ENCODE results near the gene TNFRSF13B. TPM values are rescaled to one million over a fixed set of nuclear protein-coding genes. Genes with fewer than 3 reads are reported as not detected.

TNFRSF13B gene
- total RNA-seq, 2 donors from 2014 or later, result 2.3 TPM; not detected in 1

DNA sequence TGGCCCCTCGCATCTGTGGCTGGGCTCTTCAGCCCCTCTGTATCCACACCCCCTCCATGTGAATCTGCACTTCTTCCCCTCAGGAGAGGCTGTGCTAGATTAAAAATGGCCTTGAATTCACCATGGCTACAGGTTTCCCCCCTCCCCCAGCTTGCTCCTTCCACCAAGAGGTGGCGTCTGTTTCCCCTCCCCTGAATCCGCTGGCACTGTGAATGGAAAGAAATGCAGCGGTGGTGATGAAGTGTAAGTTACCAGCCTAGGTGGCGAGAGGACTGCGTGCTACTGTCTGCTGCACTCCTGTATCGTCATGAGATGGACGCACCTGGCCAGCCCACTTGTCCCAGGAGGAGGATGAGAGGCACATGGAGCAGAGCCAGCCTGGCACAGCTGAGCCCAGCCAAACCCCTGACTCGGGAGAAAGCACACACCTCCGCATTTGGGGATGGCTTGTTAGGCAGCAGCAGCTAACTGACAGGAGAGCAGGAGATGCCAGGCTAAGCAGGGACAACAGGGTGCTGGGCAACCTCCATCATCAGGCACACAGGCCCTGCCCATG, 26.2 kb downstream of the TNFRSF13B start:
- Mint-ChIP-seq H3K36me3 (peaks cover 10% of the 10 kb centered on the region), H3K27ac (no peak overlapping the region), H3K27me3 (peaks cover 0 to 5% of the 10 kb centered on the region in 2 donors), H3K4me1 (ENCODE audit: low read depth in 2 of 2) (no peaks in the 10 kb centered on the region), H3K4me3 (no peak overlapping the region), H3K9me3 (peaks cover 7% of the 10 kb centered on the region)
- DNase-seq (ENCODE audit: low spot score) (no peak), ATAC-seq (no peak)

DNA sequence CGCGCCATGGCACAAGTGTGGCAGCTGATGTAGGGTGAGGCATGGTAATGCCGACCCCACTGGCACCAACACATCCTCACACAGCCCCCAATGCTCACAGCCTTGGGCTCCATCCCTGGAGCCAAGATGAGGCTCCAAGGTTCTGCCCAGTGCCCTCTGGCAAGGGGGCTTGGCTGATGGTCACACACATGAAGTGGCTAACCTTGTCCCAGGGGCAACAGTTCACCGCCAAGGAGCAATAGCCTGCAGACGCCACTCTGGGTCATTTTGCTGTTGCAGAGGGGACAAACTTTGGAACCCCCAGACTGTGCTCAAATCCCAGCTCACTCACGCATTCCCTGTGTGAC, 26.8 kb downstream of the TNFRSF13B start:
- Mint-ChIP-seq H3K4me1 (ENCODE audit: low read depth in 2 of 2) (no peaks in the 10 kb centered on the region), H3K36me3 (peaks cover 10% of the 10 kb centered on the region), H3K9me3 (peaks cover 7% of the 10 kb centered on the region), H3K27ac (no peak overlapping the region), H3K27me3 (peaks cover 0 to 3% of the 10 kb centered on the region in 2 donors), H3K4me3 (no peak overlapping the region)
- DNase-seq (ENCODE audit: low spot score) (no peak), ATAC-seq (peak in 1 of 2 donors; percentile 37)

DNA sequence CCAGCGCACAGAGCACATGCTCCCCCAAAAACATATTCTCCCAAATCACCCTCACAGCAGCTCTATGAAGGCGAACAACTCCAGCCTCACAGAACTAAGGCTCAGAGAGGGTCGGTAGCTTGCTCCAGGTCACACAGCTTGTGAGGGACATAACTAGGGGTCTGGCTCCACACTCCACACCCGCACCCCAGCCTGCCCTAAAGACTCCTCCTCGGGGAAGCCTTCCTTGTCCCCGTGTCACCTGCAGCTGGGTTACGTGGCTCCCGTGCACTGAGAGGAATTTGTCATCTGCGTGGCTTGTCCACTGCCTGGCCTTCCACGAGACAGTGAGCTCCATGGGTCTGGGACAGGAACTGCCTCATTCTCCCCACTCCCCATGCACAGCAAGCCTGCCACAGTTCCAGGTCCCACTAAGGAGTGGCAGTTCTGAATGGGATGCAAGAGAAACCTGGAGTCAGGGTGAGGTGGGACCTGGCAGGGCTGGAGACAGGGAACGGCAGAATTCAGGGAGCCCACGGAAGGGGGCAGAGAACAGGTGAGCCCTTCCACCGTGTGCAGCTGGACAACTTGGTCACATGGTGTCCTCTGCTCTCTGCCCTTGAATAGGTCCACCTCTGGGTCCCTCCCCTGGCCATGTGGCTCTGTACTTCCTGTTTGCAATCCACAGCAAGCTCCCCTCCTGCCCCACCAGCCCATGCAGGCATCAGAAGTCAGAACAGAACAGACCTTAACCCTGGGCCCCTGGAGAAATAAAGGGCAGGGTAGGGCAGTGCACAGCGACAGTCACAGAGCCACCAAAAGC, 27.4 kb downstream of the TNFRSF13B start:
- Mint-ChIP-seq H3K4me3 (no peak overlapping the region), H3K36me3 (peaks cover 10% of the 10 kb centered on the region), H3K27ac (no peak overlapping the region), H3K27me3 (peaks cover 0 to 3% of the 10 kb centered on the region in 2 donors), H3K4me1 (ENCODE audit: low read depth in 2 of 2) (no peaks in the 10 kb centered on the region), H3K9me3 (peaks cover 7% of the 10 kb centered on the region)
- no peak for ATAC-seq
- no peak for DNase-seq (ENCODE audit: low spot score)

DNA sequence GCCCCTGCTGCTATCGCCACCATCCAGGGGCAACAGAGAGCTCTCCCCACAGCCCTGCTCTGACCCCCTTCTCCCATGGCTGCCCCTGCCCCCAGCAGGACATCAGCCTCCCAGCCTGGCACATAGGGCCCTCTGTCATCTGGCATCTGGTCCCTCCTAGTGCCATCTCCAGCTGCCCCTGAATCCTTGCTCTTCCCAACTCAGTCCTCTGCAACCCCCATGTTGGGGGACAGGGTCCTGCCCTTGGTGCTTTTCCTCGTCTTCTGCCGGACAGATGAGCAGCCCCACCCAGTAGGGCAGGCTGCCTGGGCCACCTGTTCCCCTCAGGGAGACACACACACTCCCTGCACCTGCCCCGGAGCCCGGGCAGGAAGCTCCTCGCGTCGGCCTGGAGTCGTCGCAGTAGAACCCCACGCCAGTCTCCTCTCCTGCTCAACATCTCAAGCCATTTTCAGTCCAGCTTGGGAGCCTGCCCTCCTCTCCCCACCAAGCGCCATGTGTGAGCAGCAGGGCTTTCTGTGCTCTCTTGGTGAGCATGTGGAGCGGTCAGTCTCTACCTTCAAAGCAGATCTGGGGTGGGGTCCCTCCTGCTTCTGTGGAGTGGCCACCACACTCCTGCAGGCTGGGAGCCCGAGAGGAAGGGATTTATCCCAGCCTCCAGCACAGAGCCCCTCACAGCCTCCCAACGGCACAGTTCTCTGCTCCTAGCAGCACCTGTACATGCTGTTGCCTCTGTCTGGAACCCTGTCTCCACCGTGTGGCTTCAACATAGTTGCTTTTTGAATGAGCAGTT, 28.2 kb downstream of the TNFRSF13B start:
- Mint-ChIP-seq H3K27ac (no peak overlapping the region), H3K4me1 (ENCODE audit: low read depth in 2 of 2) (no peaks in the 10 kb centered on the region), H3K36me3 (peaks cover 3% of the 10 kb centered on the region), H3K9me3 (peaks cover 3% of the 10 kb centered on the region), H3K4me3 (no peak overlapping the region), H3K27me3 (peaks cover 0 to 3% of the 10 kb centered on the region in 2 donors)
- ATAC-seq (peak in 1 of 2 donors; percentile 29), DNase-seq (ENCODE audit: low spot score) (no peak)

DNA sequence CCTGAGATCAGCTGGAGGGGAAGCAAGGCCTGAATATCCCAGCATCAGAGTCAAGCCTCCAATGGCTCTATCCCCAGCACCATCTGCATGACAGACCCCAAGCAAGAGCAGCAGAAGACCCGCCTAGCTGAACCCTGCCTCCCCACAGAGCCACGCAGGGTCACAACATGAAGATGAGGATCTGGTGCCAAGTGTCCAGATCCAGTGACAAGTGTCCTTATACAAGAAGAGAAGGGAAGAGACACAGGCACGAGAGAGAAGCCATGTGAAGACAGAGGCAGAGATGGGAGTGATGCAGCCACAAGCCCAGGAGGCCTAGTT, 28.9 kb downstream of the TNFRSF13B start:
- Mint-ChIP-seq H3K4me3 (no peak overlapping the region), H3K27me3 (peaks cover 0 to 5% of the 10 kb centered on the region in 2 donors), H3K36me3 (no peaks in the 10 kb centered on the region), H3K4me1 (ENCODE audit: low read depth in 2 of 2) (no peaks in the 10 kb centered on the region), H3K9me3 (no peaks in the 10 kb centered on the region), H3K27ac (no peak overlapping the region)
- ATAC-seq, result no peak
- DNase-seq (ENCODE audit: low spot score), result no peak

DNA sequence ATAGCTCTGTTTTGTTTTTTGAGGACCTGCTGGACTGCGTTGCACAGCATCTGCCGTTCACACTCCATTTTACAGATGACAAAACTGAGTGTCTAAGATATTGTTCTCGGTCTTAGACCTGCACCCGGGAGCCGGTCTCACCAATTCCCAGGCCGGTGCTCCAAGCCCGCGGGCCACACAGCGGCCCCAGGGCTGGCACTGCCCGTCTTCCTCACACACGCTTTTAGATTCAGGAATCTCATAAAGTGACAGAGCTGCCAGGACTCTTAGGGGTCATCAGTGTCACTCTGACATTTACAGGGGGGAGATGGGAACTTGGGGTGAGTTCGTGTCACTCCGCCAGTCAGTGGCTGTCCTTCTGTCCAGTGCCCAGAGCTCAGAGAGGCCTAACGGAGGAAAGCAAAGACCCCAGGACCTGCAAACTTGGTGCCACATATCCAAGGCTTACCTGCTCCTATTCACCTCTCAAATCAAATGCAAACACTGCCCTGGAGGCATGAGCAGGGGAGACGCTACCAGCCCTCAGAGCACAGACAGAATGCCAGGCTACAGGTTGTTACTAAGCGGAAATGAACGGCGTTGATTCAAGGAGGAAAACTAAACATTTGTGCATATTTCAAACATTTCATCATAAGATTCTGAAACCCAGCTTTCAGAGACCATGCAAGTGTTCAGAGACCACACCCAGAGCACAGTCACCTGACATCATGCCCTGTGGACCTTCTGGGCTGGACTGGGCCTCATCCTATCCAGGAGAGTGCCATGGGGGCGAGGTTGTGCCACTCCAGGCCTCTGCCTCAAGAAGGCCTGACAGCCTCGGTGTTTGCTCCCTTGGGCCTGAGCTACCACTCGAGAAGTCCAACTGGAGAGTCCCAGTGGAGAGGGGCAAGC, 29.5 kb downstream of the TNFRSF13B start:
- ATAC-seq (no peak), DNase-seq (ENCODE audit: low spot score) (no peak)
- Mint-ChIP-seq H3K27ac (no peak overlapping the region), H3K36me3 (no peaks in the 10 kb centered on the region), H3K9me3 (no peaks in the 10 kb centered on the region), H3K4me1 (ENCODE audit: low read depth in 2 of 2) (no peaks in the 10 kb centered on the region), H3K4me3 (no peak overlapping the region), H3K27me3 (peaks cover 0 to 7% of the 10 kb centered on the region in 2 donors)

DNA sequence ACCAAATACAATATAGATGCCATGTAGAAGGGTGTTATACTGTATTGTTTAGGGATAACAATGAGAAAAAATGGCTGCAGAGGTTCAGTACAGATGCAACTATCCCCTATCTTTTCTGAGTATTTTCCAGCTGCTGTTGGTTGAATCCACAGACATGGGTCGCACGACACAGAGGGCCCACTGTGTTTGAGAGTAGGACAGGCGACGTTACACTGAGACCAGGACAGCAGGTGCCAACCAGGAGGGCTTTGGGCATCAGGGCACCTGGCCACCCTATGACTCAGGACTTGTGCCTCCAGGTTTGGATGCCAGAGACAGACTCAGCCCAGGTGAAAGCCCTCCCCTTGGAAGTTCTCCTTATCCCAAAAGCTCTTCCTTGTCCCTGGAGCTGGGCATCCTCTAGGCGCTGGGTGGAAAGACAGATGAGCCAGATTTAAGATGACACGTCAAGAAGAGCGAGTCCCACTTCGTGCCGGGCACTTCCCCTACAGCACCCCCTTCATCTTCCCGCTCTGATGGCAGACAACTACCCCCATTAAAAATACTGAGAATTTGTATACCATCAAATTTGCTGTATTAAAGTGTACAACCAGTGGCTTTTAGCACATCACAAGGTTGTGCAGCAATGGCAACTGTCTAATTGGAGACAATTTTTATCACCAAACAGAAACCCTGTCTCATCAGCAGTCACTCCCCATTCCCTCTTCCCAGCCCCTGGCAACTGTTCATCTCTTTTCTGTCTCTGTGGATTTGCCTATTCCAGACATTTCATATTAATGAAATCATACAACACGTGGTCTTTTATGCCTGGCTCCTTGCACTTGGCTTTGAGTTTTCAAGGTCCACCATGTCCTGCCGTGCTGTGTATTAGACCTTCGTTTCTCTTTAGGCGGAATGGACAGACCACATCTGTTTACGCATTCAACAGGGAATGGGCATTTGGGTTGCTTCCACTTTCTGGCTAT, 30.6 kb downstream of the TNFRSF13B start:
- ATAC-seq (no peak), DNase-seq (ENCODE audit: low spot score) (no peak)
- Mint-ChIP-seq H3K27me3 (peaks cover 0 to 7% of the 10 kb centered on the region in 2 donors), H3K4me3 (no peak overlapping the region), H3K9me3 (no peaks in the 10 kb centered on the region), H3K4me1 (ENCODE audit: low read depth in 2 of 2) (no peaks in the 10 kb centered on the region), H3K27ac (no peak overlapping the region), H3K36me3 (no peaks in the 10 kb centered on the region)

DNA sequence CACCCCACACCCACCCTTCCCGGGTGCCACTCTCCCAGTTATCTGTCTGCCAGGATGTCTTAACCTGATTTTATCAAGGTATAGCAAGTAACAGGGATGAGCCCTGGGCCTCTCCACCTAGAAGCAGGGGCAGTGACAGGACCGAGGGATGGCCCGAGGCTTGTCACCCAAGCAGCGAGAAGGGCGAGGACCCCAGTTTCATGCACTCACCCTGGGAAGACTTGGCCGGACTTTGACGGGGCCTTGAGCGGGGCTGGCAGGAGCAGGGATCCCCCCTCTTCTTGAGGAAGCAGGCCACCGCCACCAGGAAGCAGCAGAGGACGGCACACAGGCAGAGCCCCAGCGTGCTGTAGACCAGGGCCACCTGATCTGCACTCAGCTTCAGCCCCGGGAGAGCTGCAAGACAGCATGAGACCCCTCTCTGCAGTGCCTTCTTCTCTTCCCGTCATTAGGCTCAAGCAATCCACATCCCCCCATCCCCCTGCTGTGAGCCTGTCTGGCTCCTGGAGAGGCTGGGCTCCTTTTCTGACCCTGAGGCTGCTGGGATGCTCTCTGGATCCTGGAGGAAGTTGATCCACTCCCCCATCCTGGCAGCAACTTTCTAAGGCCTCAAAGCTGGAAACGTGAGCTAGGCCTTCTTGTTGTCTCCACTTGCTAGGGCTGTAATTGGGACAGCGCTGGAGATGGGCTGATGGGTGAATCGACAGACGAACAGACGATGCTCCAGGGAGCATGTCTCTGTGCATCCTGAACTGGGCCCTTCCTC, 31.6 kb downstream of the TNFRSF13B start:
- no peak for DNase-seq (ENCODE audit: low spot score)
- H3K4me1 Mint-ChIP-seq (ENCODE audit: low read depth in 2 of 2), result no peaks in the 10 kb centered on the region
- no peaks in the 10 kb centered on the region for H3K36me3 Mint-ChIP-seq
- peaks cover 0 to 4% of the 10 kb centered on the region in 2 donors for H3K27me3 Mint-ChIP-seq
- no peak overlapping the region for H3K4me3 Mint-ChIP-seq
- H3K9me3 Mint-ChIP-seq, result no peaks in the 10 kb centered on the region
- H3K27ac Mint-ChIP-seq, result no peak overlapping the region
- peak in 1 of 2 donors; percentile 14 for ATAC-seq

DNA sequence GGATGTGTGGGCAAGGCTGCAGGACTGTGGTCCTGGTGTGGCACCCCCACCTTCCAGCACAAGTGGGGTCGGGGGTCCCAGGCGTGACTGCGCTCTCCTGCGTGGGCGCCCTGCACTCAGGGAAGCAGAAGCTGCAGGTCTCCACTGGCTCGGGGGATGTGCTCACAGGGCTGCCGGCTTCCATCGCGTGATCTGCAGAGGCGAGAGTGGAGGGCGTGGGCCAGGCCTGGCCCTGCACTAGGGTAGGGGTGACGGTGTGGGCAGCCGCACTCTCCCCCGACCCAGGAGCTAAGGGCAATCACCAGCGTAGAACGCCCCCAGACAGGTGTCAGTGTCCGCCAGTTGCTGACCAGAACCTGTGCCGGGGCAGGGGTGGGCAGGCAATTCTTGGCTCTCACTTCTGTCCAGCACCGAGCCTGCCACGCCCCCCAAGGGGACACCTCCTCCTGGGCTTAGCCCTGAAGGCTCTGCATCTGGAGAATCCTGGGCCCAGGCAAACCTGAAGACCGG, 32.3 kb downstream of the TNFRSF13B start:
- H3K36me3 Mint-ChIP-seq, result no peaks in the 10 kb centered on the region
- peaks cover 0 to 4% of the 10 kb centered on the region in 2 donors for H3K27me3 Mint-ChIP-seq
- no peaks in the 10 kb centered on the region for H3K9me3 Mint-ChIP-seq
- no peak overlapping the region for H3K27ac Mint-ChIP-seq
- no peak overlapping the region for H3K4me3 Mint-ChIP-seq
- no peak for DNase-seq (ENCODE audit: low spot score)
- no peaks in the 10 kb centered on the region for H3K4me1 Mint-ChIP-seq (ENCODE audit: low read depth in 2 of 2)
- no peak for ATAC-seq

DNA sequence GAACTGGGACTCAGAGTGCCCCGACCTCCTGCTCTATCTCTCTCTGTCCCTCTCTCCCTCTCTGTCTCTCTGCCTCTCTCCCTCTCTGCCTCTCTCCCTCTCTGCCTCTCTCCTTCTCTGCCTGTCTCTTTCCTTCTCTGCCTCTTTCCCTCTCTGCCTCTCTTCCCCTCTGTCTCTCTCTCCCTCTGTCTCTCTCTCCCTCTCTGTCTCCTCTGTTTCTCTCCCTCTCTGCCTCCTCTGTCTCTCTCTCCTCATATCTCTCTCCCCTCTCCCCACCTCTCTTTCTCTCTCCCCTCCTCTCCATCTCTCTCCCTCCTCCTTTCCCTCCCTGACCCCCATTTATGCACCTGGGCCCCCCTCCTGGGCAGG, 32.7 kb downstream of the TNFRSF13B start:
- H3K27ac Mint-ChIP-seq, result no peak overlapping the region
- H3K4me1 Mint-ChIP-seq (ENCODE audit: low read depth in 2 of 2), result no peaks in the 10 kb centered on the region
- peaks cover 0 to 4% of the 10 kb centered on the region in 2 donors for H3K27me3 Mint-ChIP-seq
- no peaks in the 10 kb centered on the region for H3K9me3 Mint-ChIP-seq
- no peaks in the 10 kb centered on the region for H3K36me3 Mint-ChIP-seq
- no peak overlapping the region for H3K4me3 Mint-ChIP-seq
- DNase-seq (ENCODE audit: low spot score), result no peak
- no peak for ATAC-seq

DNA sequence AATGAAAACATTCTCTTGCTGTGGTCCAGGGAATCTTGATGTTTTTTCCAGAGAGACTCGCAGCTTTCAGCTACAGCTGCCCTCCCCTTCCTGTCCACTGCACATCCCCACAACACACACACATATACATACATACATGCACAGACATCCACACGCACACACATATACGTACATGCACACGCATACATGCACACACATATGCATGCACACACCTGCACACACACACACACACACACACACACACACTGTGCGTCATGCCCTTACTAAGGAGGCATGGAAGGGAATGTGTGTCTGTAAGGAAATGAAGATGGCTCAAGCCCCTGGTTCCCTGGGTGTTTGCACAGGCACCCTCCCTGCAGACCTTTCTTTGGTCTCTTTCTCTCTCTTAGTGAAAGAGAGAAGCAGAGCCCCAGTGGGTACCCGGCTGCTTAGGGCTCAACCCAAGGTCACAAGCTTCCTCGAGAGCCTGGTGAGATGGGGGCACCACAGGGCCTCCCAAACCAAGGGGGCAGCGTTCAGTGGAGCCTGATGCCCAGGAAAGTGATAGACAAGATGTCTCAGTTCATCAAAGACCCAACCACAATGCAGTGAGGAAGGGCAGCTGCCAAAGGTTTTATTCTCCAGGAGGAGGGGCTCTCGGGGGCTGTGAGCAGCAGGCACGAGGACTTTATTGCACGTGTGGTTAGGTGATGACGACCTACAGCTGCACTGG, 33.3 kb downstream of the TNFRSF13B start:
- ATAC-seq (no peak), DNase-seq (ENCODE audit: low spot score) (no peak)
- no peak overlapping the region for H3K4me3 Mint-ChIP-seq
- no peaks in the 10 kb centered on the region for H3K4me1 Mint-ChIP-seq (ENCODE audit: low read depth in 2 of 2)
- peaks cover 0 to 4% of the 10 kb centered on the region in 2 donors for H3K27me3 Mint-ChIP-seq
- H3K9me3 Mint-ChIP-seq, result no peaks in the 10 kb centered on the region
- no peaks in the 10 kb centered on the region for H3K36me3 Mint-ChIP-seq
- no peak overlapping the region for H3K27ac Mint-ChIP-seq
